ENCODE data around the gene RNF208. TPM values are rescaled to one million over a fixed set of nuclear protein-coding genes. Genes with fewer than 3 reads are reported as not detected.

The RNF208 gene
- total and polyA plus RNA-seq, 2 experiments from 2014 or later: 1.4 to 5.6 TPM

DNA sequence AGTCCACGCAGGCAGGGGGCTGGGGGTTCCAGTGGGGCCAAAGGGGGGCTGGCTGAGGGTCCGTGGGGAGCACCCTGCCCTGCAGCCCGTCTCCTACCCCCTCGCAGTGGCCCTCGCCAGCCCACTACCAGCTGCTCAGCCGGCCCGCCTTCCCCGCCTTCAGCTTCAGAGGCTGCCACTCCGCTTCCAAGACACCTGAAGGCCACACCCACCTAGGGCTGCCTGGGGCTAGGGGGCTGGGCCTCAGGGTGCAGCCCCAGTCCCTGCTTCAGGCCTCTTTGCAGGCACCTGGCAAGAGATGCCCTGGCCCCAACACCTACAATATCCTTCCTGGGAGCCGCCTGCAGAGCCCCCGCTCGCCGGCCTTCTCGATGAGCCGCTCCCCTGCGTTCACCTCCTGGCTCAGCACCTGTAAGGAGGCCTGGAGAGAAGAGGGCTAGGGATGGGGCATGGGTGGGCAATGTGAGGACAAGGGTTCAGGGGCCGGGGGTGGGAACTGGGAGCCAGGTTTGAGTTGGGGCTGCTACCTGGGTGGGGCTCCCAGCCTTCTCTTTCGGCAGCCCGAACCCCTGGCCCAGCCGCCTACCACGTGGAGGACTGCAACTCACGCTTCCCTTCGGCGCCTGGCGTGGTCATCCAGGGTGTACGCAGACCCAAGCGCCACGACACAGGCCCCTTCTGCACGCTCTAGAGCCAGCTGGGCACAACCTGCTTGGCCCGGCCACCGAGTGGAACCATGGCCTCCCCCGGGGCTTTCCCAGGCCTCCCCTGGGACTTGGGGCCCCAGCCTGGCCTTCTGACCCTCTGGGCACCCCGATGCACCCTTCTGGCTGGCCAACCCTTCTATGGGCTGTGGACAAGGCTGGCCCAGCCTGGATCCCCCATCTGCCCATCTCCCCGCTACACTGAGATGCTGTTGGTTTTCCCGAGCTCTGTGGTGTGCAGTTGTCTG, 30.8 kb upstream of the RNF208 start:
- H3K4me1 ChIP-seq (ENCODE audit: insufficient read depth): peaks cover 13% of the 10 kb centered on the region; the same call in 1 of the 2 replicates
- H3K9me2 ChIP-seq (ENCODE audit: insufficient read depth): no peaks in the 10 kb centered on the region
- peaks cover 21% of the 10 kb centered on the region for H3K27me3 Mint-ChIP-seq (ENCODE audit: insufficient read depth, low read depth, poor library complexity)
- no peaks in the 10 kb centered on the region; the same call in 1 of the 2 replicates for H4K20me1 ChIP-seq (replicated peaks; ENCODE audit: insufficient read depth)
- H3K27ac Mint-ChIP-seq: no peak overlapping the region
- H3K4me1 Mint-ChIP-seq: peaks cover 11% of the 10 kb centered on the region
- no peak overlapping the region for H3K27ac ChIP-seq (ENCODE audit: low read depth)
- no peak overlapping the region for H3K4me3 ChIP-seq
- H3F3A ChIP-seq (replicated peaks; ENCODE audit: low read depth): peaks cover 5% of the 10 kb centered on the region
- H3K4me3 Mint-ChIP-seq: no peak overlapping the region; the same call in 2 of the 3 replicates
- H3K36me3 ChIP-seq (ENCODE audit: insufficient read depth): no peaks in the 10 kb centered on the region; the same call in 1 of the 2 replicates
- peak; percentile 60 for DNase-seq (ENCODE audit: low spot score)
- no peaks in the 10 kb centered on the region for H3K9me3 Mint-ChIP-seq
- H2AFZ ChIP-seq: no peak overlapping the region
- H3K27me3 ChIP-seq (ENCODE audit: insufficient read depth): peaks cover 4% of the 10 kb centered on the region; the same call in 1 of the 2 replicates
- peaks cover 20% of the 10 kb centered on the region for H3K79me2 ChIP-seq (replicated peaks; ENCODE audit: insufficient read depth)
- TF ChIP-seq JUNB (IDR thresholded peaks at IDR 0.05; ENCODE audit: unreplicated experiment) (no peak), CREB1 (CRISPR knock-in tag; IDR thresholded peaks at IDR 0.05; ENCODE audit: low read depth) (no peak), EZH2phosphoT487 (IDR thresholded peaks at IDR 0.05; ENCODE audit: unreplicated experiment) (no peak), ZNF114 (CRISPR knock-in tag; IDR thresholded peaks at IDR 0.05) (no peak), ZNF462 (CRISPR knock-in tag; IDR thresholded peaks at IDR 0.05) (no peak), STAT1 (IDR thresholded peaks at IDR 0.05; ENCODE audit: unreplicated experiment) (no peak), EZH2 (IDR thresholded peaks at IDR 0.05; ENCODE audit: low read depth, unreplicated experiment) (no peak), ZNF331 (CRISPR knock-in tag; IDR thresholded peaks at IDR 0.05; ENCODE audit: low read depth) (no peak), POLR2AphosphoS5 (IDR thresholded peaks at IDR 0.05; ENCODE audit: low read depth) (no peak), CTCF (conservative IDR thresholded peaks at IDR 0.05; ENCODE audit: low read depth in 2 of 2) (no peak), NANOG (IDR thresholded peaks at IDR 0.05; ENCODE audit: borderline replicate concordance) (no peak), ETS1 (IDR thresholded peaks at IDR 0.05) (no peak)
- TF ChIP-seq, protein P1, sequence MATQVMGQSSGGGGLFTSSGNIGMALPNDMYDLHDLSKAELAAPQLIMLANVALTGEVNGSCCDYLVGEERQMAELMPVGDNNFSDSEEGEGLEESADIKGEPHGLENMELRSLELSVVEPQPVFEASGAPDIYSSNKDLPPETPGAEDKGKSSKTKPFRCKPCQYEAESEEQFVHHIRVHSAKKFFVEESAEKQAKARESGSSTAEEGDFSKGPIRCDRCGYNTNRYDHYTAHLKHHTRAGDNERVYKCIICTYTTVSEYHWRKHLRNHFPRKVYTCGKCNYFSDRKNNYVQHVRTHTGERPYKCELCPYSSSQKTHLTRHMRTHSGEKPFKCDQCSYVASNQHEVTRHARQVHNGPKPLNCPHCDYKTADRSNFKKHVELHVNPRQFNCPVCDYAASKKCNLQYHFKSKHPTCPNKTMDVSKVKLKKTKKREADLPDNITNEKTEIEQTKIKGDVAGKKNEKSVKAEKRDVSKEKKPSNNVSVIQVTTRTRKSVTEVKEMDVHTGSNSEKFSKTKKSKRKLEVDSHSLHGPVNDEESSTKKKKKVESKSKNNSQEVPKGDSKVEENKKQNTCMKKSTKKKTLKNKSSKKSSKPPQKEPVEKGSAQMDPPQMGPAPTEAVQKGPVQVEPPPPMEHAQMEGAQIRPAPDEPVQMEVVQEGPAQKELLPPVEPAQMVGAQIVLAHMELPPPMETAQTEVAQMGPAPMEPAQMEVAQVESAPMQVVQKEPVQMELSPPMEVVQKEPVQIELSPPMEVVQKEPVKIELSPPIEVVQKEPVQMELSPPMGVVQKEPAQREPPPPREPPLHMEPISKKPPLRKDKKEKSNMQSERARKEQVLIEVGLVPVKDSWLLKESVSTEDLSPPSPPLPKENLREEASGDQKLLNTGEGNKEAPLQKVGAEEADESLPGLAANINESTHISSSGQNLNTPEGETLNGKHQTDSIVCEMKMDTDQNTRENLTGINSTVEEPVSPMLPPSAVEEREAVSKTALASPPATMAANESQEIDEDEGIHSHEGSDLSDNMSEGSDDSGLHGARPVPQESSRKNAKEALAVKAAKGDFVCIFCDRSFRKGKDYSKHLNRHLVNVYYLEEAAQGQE (IDR thresholded peaks at IDR 0.05; ENCODE audit: unreplicated experiment): no peak
- H3K36me3 Mint-ChIP-seq (ENCODE audit: low read depth): peaks cover 8% of the 10 kb centered on the region; the same call in 2 of the 3 replicates
- H3K4me2 ChIP-seq: no peak overlapping the region
- peak; percentile 68 for ATAC-seq

All from GM23338 (cell line).